Spleen (tissue), 7 donors: Measurements from ENCODE around the gene ANKRD31.

Experiments used
- CTCF ChIP-seq, 11 experiments: fragments of 200-600 bp in 7 of 11; fragments of 450-650 bp in 4 of 11; sonication (generic) in 4 of 11; IDR thresholded peaks in 8 of 11; conservative IDR thresholded peaks in 3 of 11; 1 replicate in 7 of 11; 2 replicates in 4 of 11; pipeline versions ENCODE4 v1.4.0 to v1.8.0; 2016 to 2021; ENCODE audit warnings: antibody characterized with exemption in 11 of 11, inconsistent platforms in 4 of 11, mild to moderate bottlenecking in 1 of 11
- POLR2A ChIP-seq, 3 donors: fragments of 450-650 bp; IDR thresholded peaks; one replicate each; pipeline ENCODE4 v1.5.1; 2017; ENCODE audit warnings: antibody characterized with exemption in 3 of 3, mild to moderate bottlenecking in 1 of 3
- POLR2AphosphoS5 ChIP-seq, 3 donors: sonication (generic); formaldehyde crosslinking; IDR thresholded peaks; one replicate each; pipeline ENCODE4 v1.5.1; 2017; ENCODE audit warnings: antibody characterized with exemption in 3 of 3
- donor health status: DM: no; HTN: no; CAD: no; lungs with moderate emphysema.
- donor health status: DM: no; HTN: no; CAD: no.
- donor health status: DM: no; HTN: no; CAD: no.

DNA sequence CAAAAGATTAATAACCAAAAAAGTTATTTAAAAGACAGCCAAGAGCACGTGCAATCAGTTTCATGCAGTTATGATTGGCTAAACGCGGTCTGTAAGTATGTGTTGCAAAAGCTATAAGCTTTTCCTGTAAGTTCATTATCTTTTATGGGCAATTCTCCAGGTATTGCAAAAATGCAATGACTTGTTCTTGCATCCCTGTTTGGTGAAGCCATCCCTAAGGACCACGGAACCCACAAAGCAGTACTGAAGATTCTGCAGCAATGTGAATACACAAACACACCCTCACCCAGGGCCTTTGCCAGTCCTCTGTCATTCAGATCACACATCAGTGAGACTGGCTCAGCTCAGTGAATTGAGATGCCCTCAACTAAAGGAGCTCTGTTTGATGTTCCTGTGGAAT lies 195.7 kb downstream of the ANKRD31 start:
- TF ChIP-seq CTCF (IDR thresholded peaks at IDR 0.05 in 8 of 11, conservative IDR thresholded peaks at IDR 0.05 in 3 of 11) (no peak), POLR2AphosphoS5 (IDR thresholded peaks at IDR 0.05) (no peak), POLR2A (IDR thresholded peaks at IDR 0.05) (no peak)
